Measurements from ENCODE around the gene DCC. TPM values are rescaled to one million over a fixed set of nuclear protein-coding genes. Genes with fewer than 3 reads are reported as not detected.

Gene DCC
- polyA plus RNA-seq, 1 donor (not counting 4 experiments of a cell fraction or from before 2014, with no cell fraction given): not detected

GRCh38 chr18:53451902-53452301, 1111.9 kb downstream of the DCC start:
- H4K20me1 ChIP-seq (ENCODE audit: control insufficient read depth, extremely low read depth, insufficient read depth, low read length): no peaks in the 10 kb centered on the region
- H3K9me3 ChIP-seq (ENCODE audit: control insufficient read depth, low read depth, low read length): no peaks in the 10 kb centered on the region
- no peaks in the 10 kb centered on the region for H3K4me1 ChIP-seq (ENCODE audit: control insufficient read depth, extremely low read depth, insufficient read depth, low read length)
- H3K4me2 ChIP-seq (ENCODE audit: control insufficient read depth, extremely low read depth, insufficient read depth, low read depth, low read length): no peak overlapping the region
- TF ChIP-seq CTCF (optimal IDR thresholded peaks at IDR 0.05 in 1 of 3, IDR thresholded peaks at IDR 0.05 in 1 of 3, conservative IDR thresholded peaks at IDR 0.05 in 1 of 3; ENCODE audit: extremely low read depth in 1 of 3, insufficient read depth in 2 of 3, low read length in 3 of 3): no peak
- TF ChIP-seq EZH2 (IDR thresholded peaks at IDR 0.05; ENCODE audit: low read length): no peak
- H3K9ac ChIP-seq (ENCODE audit: control insufficient read depth, extremely low read depth, insufficient read depth, low read length): no peak overlapping the region
- no peaks in the 10 kb centered on the region for H3K27me3 ChIP-seq (ENCODE audit: control insufficient read depth, extremely low read depth, insufficient read depth, low read length)
- dilution Hi-C loops (cut with MboI; ENCODE audit: extremely low pct_ligation_motif_present, low sequenced_read_pairs): no loop called here
- H3K4me3 ChIP-seq (ENCODE audit: control insufficient read depth in 2 of 3, extremely low read depth in 1 of 3, insufficient read depth in 2 of 3, low read depth in 1 of 3, low read length in 3 of 3): no peak overlapping the region
- no peak overlapping the region for H3K27ac ChIP-seq (ENCODE audit: control insufficient read depth, insufficient read depth, low read length)
- DNase-seq (ENCODE audit: low read depth, low spot score) (no peak), FAIRE-seq (no peak)
- no peaks in the 10 kb centered on the region for H3K9me1 ChIP-seq (ENCODE audit: control insufficient read depth, extremely low read depth, insufficient read depth, low read length)
- no peaks in the 10 kb centered on the region for H3K79me2 ChIP-seq (ENCODE audit: control insufficient read depth, insufficient read depth, low read length)
- no peak overlapping the region for H2AFZ ChIP-seq (ENCODE audit: control insufficient read depth, low read length)
- H3K36me3 ChIP-seq (ENCODE audit: control insufficient read depth in 2 of 2, extremely low read depth in 1 of 2, insufficient read depth in 2 of 2, low read length in 2 of 2): no peaks in the 10 kb centered on the region

GRCh38 chr18:53457068-53457467, 1117.1 kb downstream of the DCC start:
- no peak for TF ChIP-seq EZH2 (IDR thresholded peaks at IDR 0.05; ENCODE audit: low read length)
- TF ChIP-seq CTCF (optimal IDR thresholded peaks at IDR 0.05 in 1 of 3, IDR thresholded peaks at IDR 0.05 in 1 of 3, conservative IDR thresholded peaks at IDR 0.05 in 1 of 3; ENCODE audit: extremely low read depth in 1 of 3, insufficient read depth in 2 of 3, low read length in 3 of 3): no peak
- Histone ChIP-seq H3K27me3 (ENCODE audit: control insufficient read depth, extremely low read depth, insufficient read depth, low read length) (no peaks in the 10 kb centered on the region), H3K4me1 (ENCODE audit: control insufficient read depth, extremely low read depth, insufficient read depth, low read length) (no peaks in the 10 kb centered on the region), H2AFZ (ENCODE audit: control insufficient read depth, low read length) (no peak overlapping the region), H3K36me3 (ENCODE audit: control insufficient read depth in 2 of 2, extremely low read depth in 1 of 2, insufficient read depth in 2 of 2, low read length in 2 of 2) (no peaks in the 10 kb centered on the region), H4K20me1 (ENCODE audit: control insufficient read depth, extremely low read depth, insufficient read depth, low read length) (no peaks in the 10 kb centered on the region), H3K9me1 (ENCODE audit: control insufficient read depth, extremely low read depth, insufficient read depth, low read length) (no peaks in the 10 kb centered on the region), H3K4me2 (ENCODE audit: control insufficient read depth, extremely low read depth, insufficient read depth, low read depth, low read length) (no peak overlapping the region), H3K9ac (ENCODE audit: control insufficient read depth, extremely low read depth, insufficient read depth, low read length) (no peak overlapping the region), H3K27ac (ENCODE audit: control insufficient read depth, insufficient read depth, low read length) (no peak overlapping the region), H3K79me2 (ENCODE audit: control insufficient read depth, insufficient read depth, low read length) (no peaks in the 10 kb centered on the region), H3K4me3 (ENCODE audit: control insufficient read depth in 2 of 3, extremely low read depth in 1 of 3, insufficient read depth in 2 of 3, low read depth in 1 of 3, low read length in 3 of 3) (no peak overlapping the region), H3K9me3 (ENCODE audit: control insufficient read depth, low read depth, low read length) (no peaks in the 10 kb centered on the region)
- DNase-seq (ENCODE audit: low read depth, low spot score) (no peak), FAIRE-seq (no peak)
- dilution Hi-C loops (cut with MboI; ENCODE audit: extremely low pct_ligation_motif_present, low sequenced_read_pairs): no loop called here

All from keratinocyte (primary cell).